Heart left ventricle (tissue), 13 donors: Measurements from ENCODE around the gene CAPRIN2.

ENCODE experiments used
- CTCF ChIP-seq, 12 donors: fragments of 200-600 bp; sonication (generic) in 4 of 12; IDR thresholded peaks; one replicate each; pipeline versions ENCODE4 v1.5.0 to v1.8.0; 2018 to 2022; ENCODE audit warnings: antibody characterized with exemption in 12 of 12, mild to moderate bottlenecking in 5 of 12
- POLR2A ChIP-seq, 2 donors: fragments of 450-650 bp; IDR thresholded peaks; one replicate each; pipeline ENCODE4 v1.6.1; 2017; ENCODE audit warnings: antibody characterized with exemption in 2 of 2, mild to moderate bottlenecking in 2 of 2, moderate library complexity in 2 of 2
- donor health status: ischemic (EF 13 %, LVEDD 7.1; RV severe dilation, severe dysfunction).
- donor health status: DM: no; HTN: yes; CAD: no.
- donor health status: DM: no; HTN: no; CAD: no.
- donor health status: ischemic (EF 25% LVEDD 6.9; RV normal size, moderate dysfunction).
- donor health status: ischemic (EF 25% LVEDD 5.7; RV mildly dilated, moderate dysfunction).
- donor health status: ischemic (EF 35%, LVEDD 5.7; RV mildly dilated, moderate dysfunction).
- donor health status: nonischemic (EF 11% LVEDD 7.7; RV severe dilation, severe dysfunction).
- donor health status: DM: yes; HTN: yes; CAD: no.
- donor health status: PGD.
- donor health status: ischemic (EF 29% LVEDD 5.4; RV normal size, mild dysfunction).
- donor health status: nonischemic (EF 23%, LVEDD 6.1; RV moderate dilation, normal function).

GRCh38 chr12:30794020-30794419 lies 39.3 kb upstream of the CAPRIN2 start:
- TF ChIP-seq CTCF (IDR thresholded peaks at IDR 0.05) (no peak), POLR2A (IDR thresholded peaks at IDR 0.05) (no peak)
